HEK293 (cell line): Measurements from ENCODE around the gene ARHGAP24.

Source experiments
- CTCF ChIA-PET: fragments of 350-600 bp; formaldehyde crosslinking; extraction: SDS; loops from one replicate; lab custom pipeline; 2021; ENCODE audit warnings: antibody characterized with exemption; lab: Yijun Ruan, JAX
- POLR2A ChIA-PET: fragments of 300-600 bp; formaldehyde crosslinking; extraction: SDS; loops from one replicate; lab custom pipeline; 2020; ENCODE audit warnings: antibody characterized with exemption, inconsistent platforms; lab: Yijun Ruan, JAX
- H3K27ac ChIP-seq: fragments of 200-500 bp; sonication (Bioruptor generic); 2 replicates; pipeline ENCODE4 v1.5.1; 2014; ENCODE audit warnings: low read depth, low read length, control low read depth, inconsistent platforms; ENCODE audit errors: extremely low read depth
- H3K36me3 ChIP-seq, 2 experiments: fragments of 200-500 bp in 1 of 2; sonication (Bioruptor generic) in 1 of 2; 1 replicate in 1 of 2; 2 replicates in 1 of 2; pipeline ENCODE4 v1.5.1; 2014 to 2017; ENCODE audit warnings: inconsistent platforms in 2 of 2, low read length in 2 of 2; ENCODE audit not compliant: control insufficient read depth in 2 of 2, insufficient read depth in 1 of 2
- H3K4me1 ChIP-seq: fragments of 200-500 bp; sonication (Bioruptor generic); 2 replicates; pipeline ENCODE4 v1.5.1; 2014; ENCODE audit warnings: mild to moderate bottlenecking, low read length, inconsistent platforms; ENCODE audit not compliant: control insufficient read depth, insufficient read depth
- H3K4me3 ChIP-seq: 2 replicates; pipeline ENCODE4 v1.5.1; 2011; ENCODE audit warnings: low read depth, mild to moderate bottlenecking, control low read depth, low read length, moderate library complexity
- H3K9me3 ChIP-seq: fragments of 200-500 bp; sonication (Bioruptor generic); 2 replicates; pipeline ENCODE4 v1.5.1; 2014; ENCODE audit warnings: low read depth, low read length, inconsistent platforms; ENCODE audit not compliant: control insufficient read depth, insufficient read depth
- KLF8 ChIP-seq: fragments of 450-650 bp; formaldehyde crosslinking; IDR thresholded peaks from 2 replicates; pipeline ENCODE4 v1.5.1; 2016; ENCODE audit warnings: missing biosample characterization, missing genetic modification characterization
- MEIS1 ChIP-seq: sonication (generic); formaldehyde crosslinking; IDR thresholded peaks from 2 replicates; pipeline ENCODE4 v1.8.1; 2022; ENCODE audit warnings: missing genetic modification reagents, mild to moderate bottlenecking, borderline replicate concordance
- PRDM1 ChIP-seq: fragments of 450-650 bp; formaldehyde crosslinking; IDR thresholded peaks from 2 replicates; pipeline ENCODE4; 2016; ENCODE audit warnings: missing biosample characterization, missing genetic modification characterization
- SALL2 ChIP-seq: fragments of 450-650 bp; formaldehyde crosslinking; IDR thresholded peaks from 2 replicates; pipeline ENCODE4 v1.5.0; 2017; ENCODE audit warnings: missing biosample characterization, mild to moderate bottlenecking, missing genetic modification characterization, borderline replicate concordance
- SCRT1 ChIP-seq: fragments of 450-650 bp; formaldehyde crosslinking; IDR thresholded peaks from 2 replicates; pipeline ENCODE4 v1.5.1; 2016; ENCODE audit warnings: missing biosample characterization, missing genetic modification characterization, borderline replicate concordance
- ZBTB20 ChIP-seq: fragments of 450-650 bp; formaldehyde crosslinking; IDR thresholded peaks from 2 replicates; pipeline ENCODE4 v1.5.1; 2016; ENCODE audit warnings: missing biosample characterization, missing genetic modification characterization
- ZFP37 ChIP-seq: fragments of 450-650 bp; formaldehyde crosslinking; IDR thresholded peaks from 2 replicates; pipeline ENCODE4 v1.5.1; 2016; ENCODE audit warnings: missing biosample characterization, missing genetic modification characterization
- ZIC2 ChIP-seq: fragments of 450-650 bp; formaldehyde crosslinking; IDR thresholded peaks from 2 replicates; pipeline ENCODE4 v1.5.1; 2016; ENCODE audit warnings: missing biosample characterization, missing genetic modification characterization
- ZNF157 ChIP-seq: fragments of 450-650 bp; formaldehyde crosslinking; IDR thresholded peaks from 2 replicates; pipeline ENCODE4 v1.5.1; 2016; ENCODE audit warnings: missing biosample characterization, missing genetic modification characterization
- ZNF211 ChIP-seq: fragments of 450-650 bp; formaldehyde crosslinking; IDR thresholded peaks from 2 replicates; pipeline ENCODE4 v1.5.1; 2016; ENCODE audit warnings: low read depth, missing biosample characterization, missing genetic modification characterization
- ZNF23 ChIP-seq: fragments of 450-650 bp; formaldehyde crosslinking; IDR thresholded peaks from 2 replicates; pipeline ENCODE4 v1.5.1; 2016; ENCODE audit warnings: missing biosample characterization, missing genetic modification characterization, borderline replicate concordance
- ZNF324 ChIP-seq: fragments of 450-650 bp; formaldehyde crosslinking; IDR thresholded peaks from 2 replicates; pipeline ENCODE4 v1.5.1; 2016; ENCODE audit warnings: missing biosample characterization, missing genetic modification characterization
- ZNF350 ChIP-seq: fragments of 450-650 bp; formaldehyde crosslinking; IDR thresholded peaks from 2 replicates; pipeline ENCODE4 v1.5.0; 2017; ENCODE audit warnings: missing biosample characterization, mild to moderate bottlenecking, missing genetic modification characterization
- ZNF366 ChIP-seq: fragments of 450-650 bp; formaldehyde crosslinking; conservative IDR thresholded peaks from 2 replicates; pipeline ENCODE4 v1.5.1; 2016; ENCODE audit warnings: missing biosample characterization, missing genetic modification characterization
- ZNF555 ChIP-seq: fragments of 450-650 bp; formaldehyde crosslinking; conservative IDR thresholded peaks from 2 replicates; pipeline ENCODE4 v1.5.1; 2017; ENCODE audit warnings: missing biosample characterization, mild to moderate bottlenecking, missing genetic modification characterization, inconsistent platforms
- ZNF596 ChIP-seq: fragments of 450-650 bp; IDR thresholded peaks from 2 replicates; pipeline ENCODE4 v1.5.0; 2018; ENCODE audit warnings: missing biosample characterization, mild to moderate bottlenecking, missing genetic modification characterization, moderate library complexity
- ZNF600 ChIP-seq: fragments of 450-650 bp; formaldehyde crosslinking; IDR thresholded peaks from 2 replicates; pipeline ENCODE4 v1.5.1; 2016; ENCODE audit warnings: missing biosample characterization, missing genetic modification characterization
- ZNF626 ChIP-seq: fragments of 450-650 bp; sonication (Bioruptor Pico); formaldehyde crosslinking; IDR thresholded peaks from 2 replicates; pipeline ENCODE4 v1.5.1; 2018; ENCODE audit warnings: missing biosample characterization, missing genetic modification characterization, inconsistent platforms
- ZSCAN23 ChIP-seq: fragments of 450-650 bp; formaldehyde crosslinking; IDR thresholded peaks from 2 replicates; pipeline ENCODE4 v1.5.1; 2016; ENCODE audit warnings: missing biosample characterization, missing genetic modification characterization
- TF ChIP-seq, protein P1 (sequence below): fragments of 450-650 bp; formaldehyde crosslinking; IDR thresholded peaks from 2 replicates; pipeline ENCODE4 v1.5.1; 2016; ENCODE audit warnings: missing biosample characterization, missing genetic modification characterization
- TF ChIP-seq, protein P2 (sequence below): fragments of 450-650 bp; formaldehyde crosslinking; IDR thresholded peaks from 2 replicates; pipeline ENCODE4 v1.5.1; 2016; ENCODE audit warnings: missing biosample characterization, missing genetic modification characterization, low read depth
- TF ChIP-seq, protein P3 (sequence below): fragments of 450-650 bp; formaldehyde crosslinking; IDR thresholded peaks from 2 replicates; pipeline ENCODE4 v1.5.1; 2017; ENCODE audit warnings: missing biosample characterization, missing genetic modification characterization
- TF ChIP-seq, protein P4 (sequence below): fragments of 450-650 bp; formaldehyde crosslinking; IDR thresholded peaks from 2 replicates; pipeline ENCODE4 v1.5.1; 2016; ENCODE audit warnings: missing biosample characterization, missing genetic modification characterization

ARHGAP24 gene

DNA sequence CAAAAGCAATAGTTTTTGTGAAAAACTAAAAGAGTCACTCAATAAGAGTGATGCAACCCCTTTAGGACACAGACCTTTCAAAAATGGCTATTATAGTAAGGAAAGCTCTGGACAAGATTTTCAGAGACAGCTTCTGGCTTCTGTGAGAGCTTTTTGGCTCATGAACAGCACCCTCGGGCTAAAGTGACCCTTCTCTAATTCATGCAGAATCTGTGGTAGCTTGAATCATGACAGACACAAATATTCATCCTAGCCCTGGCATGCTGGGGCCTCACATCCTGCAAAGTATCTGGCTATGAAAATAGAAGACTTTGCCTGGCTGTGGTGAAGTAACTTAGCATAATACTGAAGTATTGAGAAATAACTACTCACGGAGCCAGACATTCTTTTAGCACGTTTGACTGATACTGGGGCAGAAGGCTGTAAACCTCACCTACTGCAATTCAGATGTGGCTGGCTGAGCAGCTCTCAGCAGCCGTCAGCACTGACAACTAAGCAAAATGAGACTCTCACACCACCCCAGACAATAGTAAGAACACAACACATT lies 557.6 kb downstream of the ARHGAP24 start:
- CTCF ChIA-PET = interaction anchor here (0.8 to 1.1 kb wide), 2 partner anchors 11 to 236 kb away, joined by 3 to 4 read pairs; no protein-coding TSS in a partner anchor
- TF ChIP-seq SALL2 (tag by site-specific recombination) (no peak), PRDM1 (tag by site-specific recombination) (no peak), ZNF366 (tag by site-specific recombination) (no peak)
- TF ChIP-seq, protein P1, sequence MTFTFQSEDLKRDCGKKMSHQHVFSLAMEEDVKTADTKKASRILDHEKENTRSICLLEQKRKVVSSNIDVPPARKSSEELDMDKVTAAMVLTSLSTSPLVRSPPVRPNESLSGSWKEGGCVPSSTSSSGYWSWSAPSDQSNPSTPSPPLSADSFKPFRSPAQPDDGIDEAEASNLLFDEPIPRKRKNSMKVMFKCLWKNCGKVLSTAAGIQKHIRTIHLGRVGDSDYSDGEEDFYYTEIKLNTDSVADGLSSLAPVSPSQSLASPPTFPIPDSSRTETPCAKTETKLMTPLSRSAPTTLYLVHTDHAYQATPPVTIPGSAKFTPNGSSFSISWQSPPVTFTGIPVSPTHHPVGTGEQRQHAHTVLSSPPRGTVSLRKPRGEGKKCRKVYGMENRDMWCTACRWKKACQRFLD (tag by site-specific recombination) = no peak
- no peaks in the 10 kb centered on the region for H3K4me1 ChIP-seq

DNA sequence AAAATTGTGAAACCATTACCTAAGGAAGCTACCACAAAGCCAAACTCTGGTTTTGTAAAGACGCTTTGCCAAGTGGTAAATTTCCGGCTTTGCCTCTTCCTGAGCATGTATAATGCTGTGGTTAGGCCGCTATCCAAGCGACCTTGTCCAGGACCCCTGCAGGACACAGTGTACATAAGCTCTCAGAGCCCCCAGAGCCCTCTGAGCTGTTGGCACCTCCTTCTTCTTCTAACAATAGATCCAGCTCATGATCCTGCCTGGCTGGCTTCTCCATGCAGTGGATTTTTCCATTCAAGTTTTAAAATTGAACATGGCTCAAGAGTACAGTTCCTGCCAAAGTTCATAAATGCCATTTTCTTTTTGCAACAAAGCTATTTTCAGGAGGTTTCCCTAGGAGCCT lies 558.2 kb downstream of the ARHGAP24 start:
- H3K36me3 ChIP-seq = no peaks in the 10 kb centered on the region
- ChIA-PET CTCF (interaction anchor here (0.9 to 1.1 kb wide), 2 partner anchors 11 to 237 kb away, joined by 3 to 4 read pairs; no protein-coding TSS in a partner anchor), POLR2A (no interaction called here)
- H3K9me3 ChIP-seq = no peaks in the 10 kb centered on the region
- H3K4me3 ChIP-seq = no peak overlapping the region
- H3K27ac ChIP-seq = no peak overlapping the region
- H3K4me1 ChIP-seq = no peaks in the 10 kb centered on the region
- TF ChIP-seq ZIC2 (tag by site-specific recombination) (no peak), ZNF350 (no peak), KLF8 (tag by site-specific recombination) (no peak), ZNF555 (tag by site-specific recombination) (no peak), ZNF596 (tag by site-specific recombination) (no peak), ZFP37 (tag by site-specific recombination) (no peak), ZSCAN23 (tag by site-specific recombination) (no peak), ZNF324 (no peak), MEIS1 (CRISPR knock-in tag) (no peak), ZNF600 (tag by site-specific recombination) (no peak), ZNF23 (tag by site-specific recombination) (no peak), ZNF157 (tag by site-specific recombination) (no peak), ZNF211 (no peak), ZNF626 (no peak), ZBTB20 (no peak), SCRT1 (no peak)
- TF ChIP-seq, protein P2, sequence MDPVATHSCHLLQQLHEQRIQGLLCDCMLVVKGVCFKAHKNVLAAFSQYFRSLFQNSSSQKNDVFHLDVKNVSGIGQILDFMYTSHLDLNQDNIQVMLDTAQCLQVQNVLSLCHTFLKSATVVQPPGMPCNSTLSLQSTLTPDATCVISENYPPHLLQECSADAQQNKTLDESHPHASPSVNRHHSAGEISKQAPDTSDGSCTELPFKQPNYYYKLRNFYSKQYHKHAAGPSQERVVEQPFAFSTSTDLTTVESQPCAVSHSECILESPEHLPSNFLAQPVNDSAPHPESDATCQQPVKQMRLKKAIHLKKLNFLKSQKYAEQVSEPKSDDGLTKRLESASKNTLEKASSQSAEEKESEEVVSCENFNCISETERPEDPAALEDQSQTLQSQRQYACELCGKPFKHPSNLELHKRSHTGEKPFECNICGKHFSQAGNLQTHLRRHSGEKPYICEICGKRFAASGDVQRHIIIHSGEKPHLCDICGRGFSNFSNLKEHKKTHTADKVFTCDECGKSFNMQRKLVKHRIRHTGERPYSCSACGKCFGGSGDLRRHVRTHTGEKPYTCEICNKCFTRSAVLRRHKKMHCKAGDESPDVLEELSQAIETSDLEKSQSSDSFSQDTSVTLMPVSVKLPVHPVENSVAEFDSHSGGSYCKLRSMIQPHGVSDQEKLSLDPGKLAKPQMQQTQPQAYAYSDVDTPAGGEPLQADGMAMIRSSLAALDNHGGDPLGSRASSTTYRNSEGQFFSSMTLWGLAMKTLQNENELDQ = no peak
- TF ChIP-seq, protein P3, sequence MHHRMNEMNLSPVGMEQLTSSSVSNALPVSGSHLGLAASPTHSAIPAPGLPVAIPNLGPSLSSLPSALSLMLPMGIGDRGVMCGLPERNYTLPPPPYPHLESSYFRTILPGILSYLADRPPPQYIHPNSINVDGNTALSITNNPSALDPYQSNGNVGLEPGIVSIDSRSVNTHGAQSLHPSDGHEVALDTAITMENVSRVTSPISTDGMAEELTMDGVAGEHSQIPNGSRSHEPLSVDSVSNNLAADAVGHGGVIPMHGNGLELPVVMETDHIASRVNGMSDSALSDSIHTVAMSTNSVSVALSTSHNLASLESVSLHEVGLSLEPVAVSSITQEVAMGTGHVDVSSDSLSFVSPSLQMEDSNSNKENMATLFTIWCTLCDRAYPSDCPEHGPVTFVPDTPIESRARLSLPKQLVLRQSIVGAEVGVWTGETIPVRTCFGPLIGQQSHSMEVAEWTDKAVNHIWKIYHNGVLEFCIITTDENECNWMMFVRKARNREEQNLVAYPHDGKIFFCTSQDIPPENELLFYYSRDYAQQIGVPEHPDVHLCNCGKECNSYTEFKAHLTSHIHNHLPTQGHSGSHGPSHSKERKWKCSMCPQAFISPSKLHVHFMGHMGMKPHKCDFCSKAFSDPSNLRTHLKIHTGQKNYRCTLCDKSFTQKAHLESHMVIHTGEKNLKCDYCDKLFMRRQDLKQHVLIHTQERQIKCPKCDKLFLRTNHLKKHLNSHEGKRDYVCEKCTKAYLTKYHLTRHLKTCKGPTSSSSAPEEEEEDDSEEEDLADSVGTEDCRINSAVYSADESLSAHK (tag by site-specific recombination) = no peak
- TF ChIP-seq, protein P4, sequence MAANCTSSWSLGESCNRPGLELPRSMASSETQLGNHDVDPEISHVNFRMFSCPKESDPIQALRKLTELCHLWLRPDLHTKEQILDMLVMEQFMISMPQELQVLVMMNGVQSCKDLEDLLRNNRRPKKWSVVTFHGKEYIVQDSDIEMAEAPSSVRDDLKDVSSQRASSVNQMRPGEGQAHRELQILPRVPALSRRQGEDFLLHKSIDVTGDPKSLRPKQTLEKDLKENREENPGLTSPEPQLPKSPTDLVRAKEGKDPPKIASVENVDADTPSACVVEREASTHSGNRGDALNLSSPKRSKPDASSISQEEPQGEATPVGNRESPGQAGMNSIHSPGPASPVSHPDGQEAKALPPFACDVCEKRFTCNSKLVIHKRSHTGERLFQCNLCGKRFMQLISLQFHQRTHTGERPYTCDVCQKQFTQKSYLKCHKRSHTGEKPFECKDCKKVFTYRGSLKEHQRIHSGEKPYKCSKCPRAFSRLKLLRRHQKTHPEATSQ = no peak

More for the DNA sequence above, 557.6 kb downstream of the ARHGAP24 start:
- Histone ChIP-seq H3K9me3 (no peaks in the 10 kb centered on the region), H3K4me3 (no peak overlapping the region), H3K36me3 (no peaks in the 10 kb centered on the region), H3K27ac (no peak overlapping the region)
- POLR2A ChIA-PET = no interaction called here
